ENCODE measurements around the gene SPPL2B. TPM values are rescaled to one million over a fixed set of nuclear protein-coding genes. Genes with fewer than 3 reads are reported as not detected.
A peak's percentile ranks its signal among the peaks of the same experiment; 100 is the strongest.

Gene SPPL2B
- total and polyA plus RNA-seq, 2 donors, result 26.9 to 40.9 TPM

DNA sequence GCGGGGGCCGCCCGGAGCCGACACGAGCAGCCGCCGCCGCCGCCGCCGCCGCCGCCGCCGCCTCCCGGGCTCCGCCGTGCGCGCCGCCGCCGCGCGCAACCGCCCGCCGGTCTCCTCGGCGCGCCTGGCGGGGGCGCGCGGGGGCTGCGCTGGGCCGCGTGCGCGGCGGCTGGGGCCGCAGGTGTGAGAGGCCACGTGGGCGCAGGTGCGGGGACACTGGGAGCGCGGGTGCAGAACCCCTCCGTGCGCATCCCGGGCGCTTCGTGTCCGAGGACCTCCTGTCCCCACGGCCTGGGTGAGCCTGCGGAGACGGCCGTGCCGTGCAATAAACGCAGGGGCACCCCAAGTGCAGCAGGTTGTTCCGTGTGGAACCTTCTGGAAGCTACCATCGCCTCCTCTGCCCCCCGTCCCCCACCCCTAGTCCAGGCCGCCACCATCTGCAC lies 20.3 kb upstream of the SPPL2B start, which contains the start of gene LINGO3:
LINGO3 (minus strand) TSS at position 41 of the 443 bp plus-strand sequence. CDS start 16,378 bp downstream, outside the sequence.
- no peak within 1 kb of the TSS for H3K27ac ChIP-seq (ENCODE audit: low read depth)
- H3K4me3 ChIP-seq (ENCODE audit: low read depth, low read length), result peak within 1 kb of the TSS; percentile 27
- H3K4me1 ChIP-seq (ENCODE audit: insufficient read depth), result no peaks in the 10 kb centered on the region
- no peaks in the 10 kb centered on the region for H3K36me3 ChIP-seq (ENCODE audit: insufficient read depth)
- DNase-seq (ENCODE audit: extremely low spot score), result no peak
- 4% methylated on average over 63 of the region's 63 CpGs for WGBS

GRCh38 chr19:2309734-2310362 lies 18.6 kb upstream of the SPPL2B start:
- no peaks in the 10 kb centered on the region for H3K4me1 ChIP-seq (ENCODE audit: insufficient read depth)
- DNase-seq (ENCODE audit: extremely low spot score), result no peak
- H3K4me3 ChIP-seq (ENCODE audit: low read depth, low read length), result no peak overlapping the region
- WGBS, result 51% methylated on average over 17 of the region's 17 CpGs
- no peaks in the 10 kb centered on the region for H3K36me3 ChIP-seq (ENCODE audit: insufficient read depth)
- no peak overlapping the region for H3K27ac ChIP-seq (ENCODE audit: low read depth)

- no peaks in the 10 kb centered on the region for H3K36me3 ChIP-seq (ENCODE audit: insufficient read depth)
- H3K27ac ChIP-seq (ENCODE audit: low read depth), result no peak overlapping the region
- no peaks in the 10 kb centered on the region for H3K4me1 ChIP-seq (ENCODE audit: insufficient read depth)
- H3K4me3 ChIP-seq (ENCODE audit: low read depth, low read length), result no peak overlapping the region
- WGBS, result 92% methylated on average over 4 of the region's 4 CpGs
- no peak for DNase-seq (ENCODE audit: extremely low spot score)
Measured at GRCh38 chr19:2311093-2311492, 17.4 kb upstream of the SPPL2B start.

DNA sequence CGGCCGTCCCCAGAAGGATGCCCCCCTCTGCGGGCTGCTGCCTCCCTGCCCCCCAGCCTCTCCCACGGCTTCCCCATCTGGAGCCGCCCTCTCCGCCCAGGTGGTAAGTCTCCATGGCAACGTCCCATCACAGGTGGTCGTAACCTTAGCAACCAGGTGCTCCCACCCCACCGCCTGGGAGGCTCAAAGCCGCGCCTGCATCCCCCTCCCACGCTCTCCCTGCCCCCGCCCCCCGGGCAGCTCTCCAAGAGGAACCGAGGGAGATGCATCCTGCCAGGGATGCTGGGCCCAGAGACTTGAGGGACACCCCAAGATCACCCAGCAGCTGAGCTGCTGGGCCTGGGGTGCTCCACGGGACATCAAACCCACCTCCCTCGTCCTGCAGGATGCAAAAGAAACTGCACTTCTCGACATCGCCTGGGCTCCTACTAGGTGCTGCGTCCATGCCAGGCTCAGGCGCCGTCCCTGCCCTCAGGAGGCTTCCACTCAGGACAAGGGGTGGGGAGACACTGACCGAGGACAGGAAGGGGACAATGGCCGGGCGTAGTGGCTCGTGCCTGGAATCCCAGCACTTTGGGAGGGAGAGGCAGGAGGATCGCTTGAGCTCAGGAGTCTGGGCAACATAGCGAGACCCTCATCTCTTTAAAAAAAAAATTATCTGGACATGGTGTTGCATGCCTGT lies 15.5 kb upstream of the SPPL2B start:
- 38% methylated on average over 28 of the region's 28 CpGs for WGBS
- Histone ChIP-seq H3K27ac (ENCODE audit: low read depth) (no peak overlapping the region), H3K4me1 (ENCODE audit: insufficient read depth) (no peaks in the 10 kb centered on the region), H3K4me3 (ENCODE audit: low read depth, low read length) (no peak overlapping the region), H3K36me3 (ENCODE audit: insufficient read depth) (no peaks in the 10 kb centered on the region)
- DNase-seq (ENCODE audit: extremely low spot score), result no peak

DNA sequence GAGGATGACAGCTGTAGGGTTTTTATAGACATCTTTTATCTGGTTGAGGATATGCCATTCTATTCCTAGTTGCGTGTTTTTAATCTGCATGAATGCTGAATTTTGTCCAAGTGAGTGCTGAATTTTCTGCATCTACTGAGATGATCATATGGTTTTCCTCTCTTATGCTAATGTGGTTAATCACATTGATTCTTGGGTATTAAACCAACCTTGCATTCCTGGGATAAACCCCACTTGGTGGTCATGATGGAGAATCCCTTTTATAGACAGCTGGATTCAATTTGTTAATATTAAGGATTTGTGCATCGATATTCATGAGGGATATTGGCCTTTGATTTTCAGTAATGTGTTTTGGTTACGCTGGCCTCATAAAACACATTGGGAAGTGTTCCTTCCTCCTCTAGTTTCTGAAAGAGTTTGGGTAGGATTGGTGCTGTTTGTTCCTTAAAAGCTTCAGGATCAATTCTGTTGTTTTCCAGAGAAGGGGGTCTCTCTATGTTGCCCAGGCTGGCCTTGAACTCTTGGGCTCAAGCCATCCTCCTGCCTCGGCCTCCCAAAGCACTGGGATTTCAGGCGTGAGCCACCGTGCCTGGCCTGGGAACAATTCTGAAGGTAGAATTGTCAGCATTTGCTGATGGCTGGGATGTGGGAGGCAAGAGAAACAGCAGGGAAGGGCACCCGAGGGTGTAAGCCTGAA lies 13.2 kb upstream of the SPPL2B start:
- Histone ChIP-seq H3K4me3 (ENCODE audit: low read depth, low read length) (no peak overlapping the region), H3K36me3 (ENCODE audit: insufficient read depth) (no peaks in the 10 kb centered on the region), H3K27ac (ENCODE audit: low read depth) (no peak overlapping the region), H3K4me1 (ENCODE audit: insufficient read depth) (no peaks in the 10 kb centered on the region)
- no peak for DNase-seq (ENCODE audit: extremely low spot score)
- 82% methylated on average over 7 of the region's 7 CpGs for WGBS

DNA sequence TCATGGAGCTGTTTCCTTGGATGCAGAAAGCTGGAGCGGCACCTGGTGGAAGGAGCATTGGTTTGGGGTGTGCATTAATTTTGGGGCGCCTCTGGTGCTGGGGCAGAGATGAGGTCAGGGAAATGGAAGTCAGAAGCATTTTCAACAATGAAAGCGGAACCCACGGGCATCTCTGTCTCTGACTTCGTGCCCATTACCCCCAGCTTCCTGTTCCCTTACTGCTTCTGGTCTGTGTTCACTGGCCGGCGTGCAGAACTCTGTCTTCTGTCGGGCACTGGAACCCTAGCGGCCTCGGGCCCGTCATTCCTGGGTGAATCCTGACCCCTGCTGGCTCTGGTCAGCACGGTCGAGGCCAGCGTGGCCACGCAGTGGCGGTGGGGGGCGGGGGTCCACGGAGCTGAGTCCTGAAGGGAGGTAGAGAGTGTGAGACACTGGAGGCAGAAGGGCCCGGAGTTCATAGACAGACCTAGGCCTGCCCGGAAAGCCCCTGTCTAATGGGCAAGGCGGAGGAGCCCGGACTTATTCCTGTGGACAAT lies 12.6 kb upstream of the SPPL2B start:
- Histone ChIP-seq H3K4me1 (ENCODE audit: insufficient read depth) (no peaks in the 10 kb centered on the region), H3K27ac (ENCODE audit: low read depth) (no peak overlapping the region), H3K4me3 (ENCODE audit: low read depth, low read length) (no peak overlapping the region), H3K36me3 (ENCODE audit: insufficient read depth) (no peaks in the 10 kb centered on the region)
- 28% methylated on average over 22 of the region's 22 CpGs for WGBS
- DNase-seq (ENCODE audit: extremely low spot score), result no peak

- 91% methylated on average over 13 of the region's 13 CpGs for WGBS
- Histone ChIP-seq H3K4me1 (ENCODE audit: insufficient read depth) (no peaks in the 10 kb centered on the region), H3K36me3 (ENCODE audit: insufficient read depth) (peaks cover 2% of the 10 kb centered on the region), H3K27ac (ENCODE audit: low read depth) (no peak overlapping the region), H3K4me3 (ENCODE audit: low read depth, low read length) (no peak overlapping the region)
- no peak for DNase-seq (ENCODE audit: extremely low spot score)
Measured at GRCh38 chr19:2317300-2317699, 11.2 kb upstream of the SPPL2B start.

GRCh38 chr19:2317756-2318155 lies 10.7 kb upstream of the SPPL2B start:
- Histone ChIP-seq H3K27ac (ENCODE audit: low read depth) (no peak overlapping the region), H3K36me3 (ENCODE audit: insufficient read depth) (peaks cover 2% of the 10 kb centered on the region), H3K4me1 (ENCODE audit: insufficient read depth) (no peaks in the 10 kb centered on the region), H3K4me3 (ENCODE audit: low read depth, low read length) (no peak overlapping the region)
- no peak for DNase-seq (ENCODE audit: extremely low spot score)
- WGBS, result 76% methylated on average over 25 of the region's 25 CpGs

DNA sequence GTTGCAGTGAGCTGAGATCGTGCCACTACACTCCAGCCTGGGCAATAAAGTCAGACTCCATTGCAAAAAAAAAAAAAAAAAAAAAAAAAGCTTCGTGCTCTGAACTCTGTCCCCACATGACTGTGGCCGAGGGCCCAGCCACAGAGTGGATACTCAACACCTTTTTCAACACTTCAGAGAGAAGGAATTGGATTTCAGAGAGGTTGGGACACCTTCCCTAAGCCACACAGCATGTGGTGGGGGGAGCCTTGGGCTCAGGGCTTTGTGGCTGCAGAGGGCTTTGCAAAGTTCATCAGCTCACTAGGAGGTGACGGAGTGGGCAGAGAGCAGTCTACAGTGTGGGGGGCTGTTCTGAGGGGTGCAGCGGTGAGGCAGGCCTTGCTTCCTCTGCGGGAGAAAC lies 9.6 kb upstream of the SPPL2B start:
- Histone ChIP-seq H3K4me1 (ENCODE audit: insufficient read depth) (no peaks in the 10 kb centered on the region), H3K36me3 (ENCODE audit: insufficient read depth) (peaks cover 5% of the 10 kb centered on the region), H3K27ac (ENCODE audit: low read depth) (no peak overlapping the region), H3K4me3 (ENCODE audit: low read depth, low read length) (no peak overlapping the region)
- no peak for DNase-seq (ENCODE audit: extremely low spot score)
- 88% methylated on average over 6 of the region's 6 CpGs for WGBS

- Histone ChIP-seq H3K27ac (ENCODE audit: low read depth) (no peak overlapping the region), H3K36me3 (ENCODE audit: insufficient read depth) (peaks cover 5% of the 10 kb centered on the region), H3K4me3 (ENCODE audit: low read depth, low read length) (no peak overlapping the region), H3K4me1 (ENCODE audit: insufficient read depth) (no peaks in the 10 kb centered on the region)
- 84% methylated on average over 20 of the region's 20 CpGs for WGBS
- no peak for DNase-seq (ENCODE audit: extremely low spot score)
Measured at GRCh38 chr19:2319551-2319950, 8.9 kb upstream of the SPPL2B start.

DNA sequence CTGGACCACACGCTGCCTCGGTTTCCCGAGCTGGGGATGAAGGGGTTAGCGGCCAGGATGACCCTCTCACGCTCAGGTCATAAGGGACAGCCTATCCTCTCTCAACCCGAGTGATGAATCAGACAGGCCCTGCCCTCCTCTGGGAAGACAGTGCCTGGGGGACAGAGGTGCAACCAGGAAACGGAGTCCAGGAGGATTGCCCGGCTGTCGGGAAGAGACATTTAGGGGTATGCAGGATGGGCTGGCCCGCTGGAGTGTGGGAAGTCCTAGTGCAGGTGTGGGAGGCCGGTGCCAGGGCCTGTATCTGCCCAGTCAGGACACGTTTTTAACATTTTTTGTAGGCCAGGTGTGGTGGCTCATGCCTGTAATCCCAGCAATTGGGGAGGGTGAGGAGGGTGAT lies 8.4 kb upstream of the SPPL2B start:
- WGBS, result 65% methylated on average over 12 of the region's 12 CpGs
- no peak overlapping the region for H3K4me3 ChIP-seq (ENCODE audit: low read depth, low read length)
- DNase-seq (ENCODE audit: extremely low spot score), result no peak
- H3K4me1 ChIP-seq (ENCODE audit: insufficient read depth), result no peaks in the 10 kb centered on the region
- H3K36me3 ChIP-seq (ENCODE audit: insufficient read depth), result peaks cover 5% of the 10 kb centered on the region
- no peak overlapping the region for H3K27ac ChIP-seq (ENCODE audit: low read depth)

DNA sequence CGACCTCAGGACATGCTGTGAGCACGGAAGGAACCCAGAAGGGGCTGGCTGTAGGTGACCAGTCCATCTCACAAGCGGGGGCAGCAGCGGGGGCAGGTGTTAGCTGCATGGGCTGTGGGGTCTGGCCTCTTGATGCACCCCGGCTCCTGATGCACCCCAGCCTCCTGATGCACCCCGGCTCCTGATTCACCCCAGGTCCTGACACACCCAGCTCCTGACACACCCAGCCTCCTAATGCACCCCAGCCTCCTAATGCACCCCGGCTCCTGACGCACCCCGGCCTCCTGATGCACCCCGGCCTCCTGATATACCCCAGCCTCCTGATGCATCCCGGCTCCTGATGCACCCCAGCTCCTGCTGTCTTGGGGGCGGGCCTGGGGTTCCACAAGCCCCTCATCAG lies 7.5 kb upstream of the SPPL2B start:
- Histone ChIP-seq H3K4me3 (ENCODE audit: low read depth, low read length) (no peak overlapping the region), H3K36me3 (ENCODE audit: insufficient read depth) (peaks cover 5% of the 10 kb centered on the region)
- WGBS, result 84% methylated on average over 12 of the region's 12 CpGs

GRCh38 chr19:2321565-2322283 lies 6.8 kb upstream of the SPPL2B start:
- Histone ChIP-seq H3K27ac (ENCODE audit: low read depth) (no peak overlapping the region), H3K4me3 (ENCODE audit: low read depth, low read length) (no peak overlapping the region), H3K36me3 (ENCODE audit: insufficient read depth) (peaks cover 5% of the 10 kb centered on the region), H3K4me1 (ENCODE audit: insufficient read depth) (no peaks in the 10 kb centered on the region)
- no peak for DNase-seq (ENCODE audit: extremely low spot score)
- 92% methylated on average over 39 of the region's 39 CpGs for WGBS

More for the DNA sequence above, 7.5 kb upstream of the SPPL2B start:
- DNase-seq (ENCODE audit: extremely low spot score), result no peak
- no peaks in the 10 kb centered on the region for H3K4me1 ChIP-seq (ENCODE audit: insufficient read depth)
- H3K27ac ChIP-seq (ENCODE audit: low read depth), result no peak overlapping the region
